GM12891 (cell line): ENCODE results near the gene EFCAB12.
"Not testable (repeated sequence)": the region's sequence is repeated elsewhere in the genome, so short reads cannot be mapped to it uniquely, and the experiment has no call there.

Source experiments
- DNase-seq: peaks from one replicate; pipeline ENCODE4 v3.0.0; 2011; ENCODE audit warnings: low spot score; ENCODE audit not compliant: insufficient read length
- FAIRE-seq: peaks from 2 replicates; lab custom pipeline; 2011; peaks lifted over from hg19 to GRCh38; lab: Jason Lieb, UNC
- PAX5 ChIP-seq: IDR thresholded peaks from 2 replicates; pipeline ENCODE4 v1.6.1; 2011; ENCODE audit warnings: low read length, moderate library complexity, mild to moderate bottlenecking; ENCODE audit not compliant: insufficient read depth, severe bottlenecking
- POLR2A ChIP-seq: IDR thresholded peaks from 2 replicates; pipeline ENCODE4 v1.6.1; 2011; ENCODE audit warnings: low read depth, low read length, control low read depth
- POLR2AphosphoS5 ChIP-seq: IDR thresholded peaks from 2 replicates; pipeline ENCODE4 v1.6.1; 2011; ENCODE audit warnings: low read depth, low read length, control low read depth
- POU2F2 ChIP-seq: IDR thresholded peaks from 2 replicates; pipeline ENCODE4 v1.6.1; 2011; ENCODE audit warnings: low read depth, mild to moderate bottlenecking, control low read depth, low read length, moderate library complexity
- SPI1 ChIP-seq: IDR thresholded peaks from 2 replicates; pipeline ENCODE4 v1.6.1; 2011; ENCODE audit warnings: low read depth, low read length, control low read depth
- TAF1 ChIP-seq: IDR thresholded peaks from 2 replicates; pipeline ENCODE4 v1.6.1; 2011; ENCODE audit warnings: low read depth, low read length, control low read depth

The EFCAB12 gene

GRCh38 chr3:129415378-129415777 is 13.1 kb downstream of the EFCAB12 start:
- TF ChIP-seq POLR2A (no peak), PAX5 (no peak), POLR2AphosphoS5 (no peak), SPI1 (no peak), POU2F2 (no peak), TAF1 (no peak)
- no peak for DNase-seq
- FAIRE-seq = no peak

GRCh38 chr3:129413687-129414506 is 14.5 kb downstream of the EFCAB12 start:
- FAIRE-seq = peak; percentile 85
- TF ChIP-seq PAX5 (peak; percentile 32), POLR2AphosphoS5 (no peak), POU2F2 (0 out of 2 replicates have a peak, but pooled peaks have one; percentile 33), SPI1 (no peak), POLR2A (no peak), TAF1 (no peak)
- DNase-seq = peak; percentile 39

- DNase-seq = not testable (repeated sequence)
- FAIRE-seq = peak; percentile 74
Measured at GRCh38 chr3:129413238-129413637, 15.2 kb downstream of the EFCAB12 start.

GRCh38 chr3:129412542-129413198 is 15.8 kb downstream of the EFCAB12 start:
- TF ChIP-seq POLR2A = no peak
- no peak for TF ChIP-seq TAF1
- TF ChIP-seq POLR2AphosphoS5 = no peak
- TF ChIP-seq POU2F2 = no peak
- TF ChIP-seq SPI1 = no peak
- TF ChIP-seq PAX5 = no peak
- FAIRE-seq (no peak), DNase-seq (no peak)

GRCh38 chr3:129410971-129411370 is 17.5 kb downstream of the EFCAB12 start:
- FAIRE-seq (no peak), DNase-seq (no peak)
- TF ChIP-seq PAX5 (no peak), TAF1 (no peak), POU2F2 (no peak), POLR2A (no peak), SPI1 (no peak), POLR2AphosphoS5 (no peak)

GRCh38 chr3:129409541-129409940 is 18.9 kb downstream of the EFCAB12 start:
- TF ChIP-seq TAF1 = no peak
- no peak for TF ChIP-seq SPI1
- no peak for TF ChIP-seq POU2F2
- TF ChIP-seq POLR2A = no peak
- TF ChIP-seq PAX5 = no peak
- no peak for TF ChIP-seq POLR2AphosphoS5
- FAIRE-seq = no peak
- no peak for DNase-seq

- no peak for DNase-seq
- FAIRE-seq = peak; percentile 84
- no peak for TF ChIP-seq PAX5
- TF ChIP-seq POLR2A = no peak
- no peak for TF ChIP-seq SPI1
- TF ChIP-seq TAF1 = no peak
- no peak for TF ChIP-seq POLR2AphosphoS5
- no peak for TF ChIP-seq POU2F2
Measured at GRCh38 chr3:129404610-129405009, 23.8 kb downstream of the EFCAB12 start.

GRCh38 chr3:129404130-129404529 is 24.3 kb downstream of the EFCAB12 start:
- no peak for FAIRE-seq
- DNase-seq = no peak
- TF ChIP-seq POU2F2 (no peak), PAX5 (no peak), SPI1 (no peak), TAF1 (no peak), POLR2AphosphoS5 (no peak), POLR2A (no peak)

GRCh38 chr3:129403450-129403849 is 25.0 kb downstream of the EFCAB12 start:
- DNase-seq (no peak), FAIRE-seq (no peak)
- TF ChIP-seq POLR2AphosphoS5 = no peak
- no peak for TF ChIP-seq POLR2A
- no peak for TF ChIP-seq SPI1
- TF ChIP-seq POU2F2 = no peak
- no peak for TF ChIP-seq PAX5
- no peak for TF ChIP-seq TAF1

GRCh38 chr3:129402616-129403015 is 25.8 kb downstream of the EFCAB12 start:
- no peak for DNase-seq
- no peak for FAIRE-seq
- TF ChIP-seq POLR2A (no peak), SPI1 (peak; percentile 58)

- FAIRE-seq = no peak
- TF ChIP-seq TAF1 (no peak), POU2F2 (no peak), POLR2AphosphoS5 (no peak), POLR2A (no peak), PAX5 (no peak), SPI1 (no peak)
Measured at GRCh38 chr3:129402210-129402609, 26.2 kb downstream of the EFCAB12 start.

More at GRCh38 chr3:129402210-129402609, 26.2 kb downstream of the EFCAB12 start:
- DNase-seq = no peak
